ENCODE results near the gene ACTMAP.

DNA sequence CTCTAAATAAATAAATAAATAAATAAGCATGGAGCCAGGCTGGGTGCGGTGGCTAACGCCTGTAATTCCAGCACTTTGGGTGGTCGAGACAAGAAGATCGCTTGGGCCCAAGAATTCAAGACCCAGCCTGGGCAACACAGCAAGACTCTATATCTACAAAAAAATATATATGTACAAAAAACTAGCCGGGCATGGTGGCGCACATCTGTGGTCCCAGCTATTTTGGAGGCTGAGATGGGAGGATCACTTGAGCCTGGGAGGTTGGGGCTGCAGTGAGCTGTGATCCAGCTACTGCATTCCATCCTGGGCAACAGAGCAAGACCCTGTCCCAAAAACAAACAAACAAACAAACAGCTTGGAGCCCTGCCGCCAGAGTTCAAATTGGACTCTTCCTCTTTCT, 2.7 kb downstream of the ACTMAP start:
- TF ChIP-seq, protein P1, sequence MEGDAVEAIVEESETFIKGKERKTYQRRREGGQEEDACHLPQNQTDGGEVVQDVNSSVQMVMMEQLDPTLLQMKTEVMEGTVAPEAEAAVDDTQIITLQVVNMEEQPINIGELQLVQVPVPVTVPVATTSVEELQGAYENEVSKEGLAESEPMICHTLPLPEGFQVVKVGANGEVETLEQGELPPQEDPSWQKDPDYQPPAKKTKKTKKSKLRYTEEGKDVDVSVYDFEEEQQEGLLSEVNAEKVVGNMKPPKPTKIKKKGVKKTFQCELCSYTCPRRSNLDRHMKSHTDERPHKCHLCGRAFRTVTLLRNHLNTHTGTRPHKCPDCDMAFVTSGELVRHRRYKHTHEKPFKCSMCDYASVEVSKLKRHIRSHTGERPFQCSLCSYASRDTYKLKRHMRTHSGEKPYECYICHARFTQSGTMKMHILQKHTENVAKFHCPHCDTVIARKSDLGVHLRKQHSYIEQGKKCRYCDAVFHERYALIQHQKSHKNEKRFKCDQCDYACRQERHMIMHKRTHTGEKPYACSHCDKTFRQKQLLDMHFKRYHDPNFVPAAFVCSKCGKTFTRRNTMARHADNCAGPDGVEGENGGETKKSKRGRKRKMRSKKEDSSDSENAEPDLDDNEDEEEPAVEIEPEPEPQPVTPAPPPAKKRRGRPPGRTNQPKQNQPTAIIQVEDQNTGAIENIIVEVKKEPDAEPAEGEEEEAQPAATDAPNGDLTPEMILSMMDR (conservative IDR thresholded peaks at IDR 0.05): no peak
- no peak for TF ChIP-seq ZFX (IDR thresholded peaks at IDR 0.05)
